HCT116 (cell line): ENCODE data around the gene PPP1R12C.

Experiments
- EGR1 ChIP-seq: IDR thresholded peaks from 2 replicates; pipeline ENCODE4 v1.6.1; 2012; ENCODE audit warnings: low read depth
- EZH2 ChIP-seq: fragments of 200-600 bp; sonication (generic); IDR thresholded peaks from 2 replicates; pipeline ENCODE4 v1.6.1; 2017; ENCODE audit warnings: antibody characterized with exemption, mixed run types
- JUND ChIP-seq: IDR thresholded peaks from 2 replicates; pipeline ENCODE4 v1.6.1; 2012
- POLR2A ChIP-seq: IDR thresholded peaks from 2 replicates; pipeline ENCODE4 v1.7.0; 2011; ENCODE audit warnings: borderline replicate concordance; ENCODE audit not compliant: insufficient read depth, insufficient read length; ENCODE audit errors: extremely low read depth
- RAD21 ChIP-seq: IDR thresholded peaks from 2 replicates; pipeline ENCODE4 v1.6.1; 2012; ENCODE audit warnings: low read depth, mild to moderate bottlenecking
- SIN3A ChIP-seq: IDR thresholded peaks from 2 replicates; pipeline ENCODE4 v1.6.1; 2012; ENCODE audit warnings: low read depth
- ZFX ChIP-seq: fragments of 450-650 bp; IDR thresholded peaks from 2 replicates; pipeline ENCODE4 v1.6.1; 2017
- TF ChIP-seq, protein P1 (sequence below): IDR thresholded peaks from 2 replicates; pipeline ENCODE4 v1.6.1; 2012
- TF ChIP-seq, protein P2 (sequence below): IDR thresholded peaks from 2 replicates; pipeline ENCODE4 v1.6.1; 2012; ENCODE audit warnings: low read depth
- TF ChIP-seq, protein P3 (sequence below), 3 experiments: fragments of 200-600 bp in 1 of 3; sonication (generic) in 1 of 3; IDR thresholded peaks in 2 of 3; conservative IDR thresholded peaks in 1 of 3; 2 replicates each; pipeline ENCODE4 v1.5.1; 2012 to 2017; ENCODE audit warnings: low read depth in 2 of 3, low read length in 2 of 3, antibody characterized with exemption in 1 of 3, borderline replicate concordance in 1 of 3, control low read depth in 1 of 3, mild to moderate bottlenecking in 1 of 3, mixed read lengths in 1 of 3, mixed run types in 1 of 3, moderate library complexity in 1 of 3; ENCODE audit not compliant: insufficient read depth in 1 of 3

DNA sequence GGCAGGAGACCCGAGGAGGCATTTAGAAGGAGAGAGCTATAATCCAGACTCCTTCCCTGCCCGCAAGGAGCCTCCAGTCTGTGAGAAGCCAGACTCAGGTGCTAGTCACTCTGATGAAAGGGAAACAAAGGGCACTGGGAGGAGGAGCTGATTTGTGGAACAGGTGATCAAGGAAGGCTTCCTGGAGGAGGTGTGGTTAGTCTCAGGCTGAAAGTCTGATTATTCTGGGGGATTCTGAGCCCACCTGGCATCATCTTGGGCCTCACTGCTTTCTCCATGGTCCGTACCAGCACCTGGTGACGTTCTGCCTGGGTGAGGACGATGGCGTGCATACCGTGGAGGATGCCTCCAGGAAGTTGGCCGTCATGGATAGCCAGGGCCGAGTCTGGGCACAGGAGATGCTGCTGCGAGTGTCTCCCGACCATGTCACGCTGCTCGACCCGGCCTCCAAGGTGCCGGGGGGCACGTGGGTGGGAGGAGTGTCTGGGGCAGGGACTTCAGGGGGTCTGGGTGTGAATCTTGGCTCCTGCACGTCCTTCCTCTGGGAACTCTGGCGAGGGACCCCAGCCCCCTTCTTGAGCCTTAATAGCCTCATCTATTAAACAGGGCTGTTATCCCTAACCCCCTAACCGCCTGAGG lies 37.9 kb downstream of the PPP1R12C start:
- no peak for TF ChIP-seq JUND
- TF ChIP-seq POLR2A = no peak
- no peak for TF ChIP-seq RAD21
- TF ChIP-seq, protein P1, sequence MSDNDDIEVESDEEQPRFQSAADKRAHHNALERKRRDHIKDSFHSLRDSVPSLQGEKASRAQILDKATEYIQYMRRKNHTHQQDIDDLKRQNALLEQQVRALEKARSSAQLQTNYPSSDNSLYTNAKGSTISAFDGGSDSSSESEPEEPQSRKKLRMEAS = no peak
- TF ChIP-seq, protein P2, sequence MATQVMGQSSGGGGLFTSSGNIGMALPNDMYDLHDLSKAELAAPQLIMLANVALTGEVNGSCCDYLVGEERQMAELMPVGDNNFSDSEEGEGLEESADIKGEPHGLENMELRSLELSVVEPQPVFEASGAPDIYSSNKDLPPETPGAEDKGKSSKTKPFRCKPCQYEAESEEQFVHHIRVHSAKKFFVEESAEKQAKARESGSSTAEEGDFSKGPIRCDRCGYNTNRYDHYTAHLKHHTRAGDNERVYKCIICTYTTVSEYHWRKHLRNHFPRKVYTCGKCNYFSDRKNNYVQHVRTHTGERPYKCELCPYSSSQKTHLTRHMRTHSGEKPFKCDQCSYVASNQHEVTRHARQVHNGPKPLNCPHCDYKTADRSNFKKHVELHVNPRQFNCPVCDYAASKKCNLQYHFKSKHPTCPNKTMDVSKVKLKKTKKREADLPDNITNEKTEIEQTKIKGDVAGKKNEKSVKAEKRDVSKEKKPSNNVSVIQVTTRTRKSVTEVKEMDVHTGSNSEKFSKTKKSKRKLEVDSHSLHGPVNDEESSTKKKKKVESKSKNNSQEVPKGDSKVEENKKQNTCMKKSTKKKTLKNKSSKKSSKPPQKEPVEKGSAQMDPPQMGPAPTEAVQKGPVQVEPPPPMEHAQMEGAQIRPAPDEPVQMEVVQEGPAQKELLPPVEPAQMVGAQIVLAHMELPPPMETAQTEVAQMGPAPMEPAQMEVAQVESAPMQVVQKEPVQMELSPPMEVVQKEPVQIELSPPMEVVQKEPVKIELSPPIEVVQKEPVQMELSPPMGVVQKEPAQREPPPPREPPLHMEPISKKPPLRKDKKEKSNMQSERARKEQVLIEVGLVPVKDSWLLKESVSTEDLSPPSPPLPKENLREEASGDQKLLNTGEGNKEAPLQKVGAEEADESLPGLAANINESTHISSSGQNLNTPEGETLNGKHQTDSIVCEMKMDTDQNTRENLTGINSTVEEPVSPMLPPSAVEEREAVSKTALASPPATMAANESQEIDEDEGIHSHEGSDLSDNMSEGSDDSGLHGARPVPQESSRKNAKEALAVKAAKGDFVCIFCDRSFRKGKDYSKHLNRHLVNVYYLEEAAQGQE = no peak
- TF ChIP-seq EZH2 = no peak
- TF ChIP-seq SIN3A = no peak
- TF ChIP-seq, protein P3, sequence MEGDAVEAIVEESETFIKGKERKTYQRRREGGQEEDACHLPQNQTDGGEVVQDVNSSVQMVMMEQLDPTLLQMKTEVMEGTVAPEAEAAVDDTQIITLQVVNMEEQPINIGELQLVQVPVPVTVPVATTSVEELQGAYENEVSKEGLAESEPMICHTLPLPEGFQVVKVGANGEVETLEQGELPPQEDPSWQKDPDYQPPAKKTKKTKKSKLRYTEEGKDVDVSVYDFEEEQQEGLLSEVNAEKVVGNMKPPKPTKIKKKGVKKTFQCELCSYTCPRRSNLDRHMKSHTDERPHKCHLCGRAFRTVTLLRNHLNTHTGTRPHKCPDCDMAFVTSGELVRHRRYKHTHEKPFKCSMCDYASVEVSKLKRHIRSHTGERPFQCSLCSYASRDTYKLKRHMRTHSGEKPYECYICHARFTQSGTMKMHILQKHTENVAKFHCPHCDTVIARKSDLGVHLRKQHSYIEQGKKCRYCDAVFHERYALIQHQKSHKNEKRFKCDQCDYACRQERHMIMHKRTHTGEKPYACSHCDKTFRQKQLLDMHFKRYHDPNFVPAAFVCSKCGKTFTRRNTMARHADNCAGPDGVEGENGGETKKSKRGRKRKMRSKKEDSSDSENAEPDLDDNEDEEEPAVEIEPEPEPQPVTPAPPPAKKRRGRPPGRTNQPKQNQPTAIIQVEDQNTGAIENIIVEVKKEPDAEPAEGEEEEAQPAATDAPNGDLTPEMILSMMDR (IDR thresholded peaks at IDR 0.05 in 2 of 3, conservative IDR thresholded peaks at IDR 0.05 in 1 of 3; ENCODE audit: borderline replicate concordance in 1 of 3, insufficient read depth in 1 of 3, low read depth in 2 of 3, low read length in 2 of 3) = no peak
- no peak for TF ChIP-seq ZFX
- TF ChIP-seq EGR1 = no peak
